Measurements from ENCODE around the gene GALNT18.

GALNT18 gene

GRCh38 chr11:11612439-11612838 is 9.4 kb downstream of the GALNT18 start:
- no peaks in the 10 kb centered on the region for H3K9me3 Mint-ChIP-seq
- H3K27me3 Mint-ChIP-seq: peaks cover 22% of the 10 kb centered on the region
- H3K4me3 Mint-ChIP-seq: no peak overlapping the region
- no peaks in the 10 kb centered on the region for H3K36me3 Mint-ChIP-seq (ENCODE audit: low read depth)
- H3K4me1 Mint-ChIP-seq (ENCODE audit: low read depth): no peaks in the 10 kb centered on the region
- no peak for DNase-seq
- no peak overlapping the region for H3K27ac Mint-ChIP-seq

- no peaks in the 10 kb centered on the region for H3K4me1 Mint-ChIP-seq (ENCODE audit: low read depth)
- H3K9me3 Mint-ChIP-seq: no peaks in the 10 kb centered on the region
- H3K27ac Mint-ChIP-seq: no peak overlapping the region
- peaks cover 20% of the 10 kb centered on the region for H3K27me3 Mint-ChIP-seq
- H3K36me3 Mint-ChIP-seq (ENCODE audit: low read depth): no peaks in the 10 kb centered on the region
- no peak for DNase-seq
- no peak overlapping the region for H3K4me3 Mint-ChIP-seq
These were observed 10.4 kb downstream of the GALNT18 start for GRCh38 chr11:11611381-11611780.

- Mint-ChIP-seq H3K4me1 (ENCODE audit: low read depth) (no peaks in the 10 kb centered on the region), H3K9me3 (no peaks in the 10 kb centered on the region), H3K27ac (no peak overlapping the region), H3K4me3 (no peak overlapping the region), H3K36me3 (ENCODE audit: low read depth) (no peaks in the 10 kb centered on the region), H3K27me3 (peaks cover 28% of the 10 kb centered on the region)
- DNase-seq: no peak
These were observed 13.0 kb downstream of the GALNT18 start for GRCh38 chr11:11608783-11609232.

GRCh38 chr11:11607772-11608171 is 14.0 kb downstream of the GALNT18 start:
- Mint-ChIP-seq H3K4me1 (ENCODE audit: low read depth) (no peaks in the 10 kb centered on the region), H3K36me3 (ENCODE audit: low read depth) (no peaks in the 10 kb centered on the region), H3K27me3 (peaks cover 26% of the 10 kb centered on the region), H3K9me3 (no peaks in the 10 kb centered on the region), H3K4me3 (no peak overlapping the region), H3K27ac (no peak overlapping the region)
- DNase-seq: no peak

GRCh38 chr11:11605821-11606450 is 15.9 kb downstream of the GALNT18 start:
- Mint-ChIP-seq H3K36me3 (ENCODE audit: low read depth) (no peaks in the 10 kb centered on the region), H3K27me3 (peaks cover 33% of the 10 kb centered on the region), H3K27ac (no peak overlapping the region), H3K4me1 (ENCODE audit: low read depth) (no peaks in the 10 kb centered on the region), H3K4me3 (no peak overlapping the region), H3K9me3 (no peaks in the 10 kb centered on the region)
- no peak for DNase-seq

- no peaks in the 10 kb centered on the region for H3K4me1 Mint-ChIP-seq (ENCODE audit: low read depth)
- no peaks in the 10 kb centered on the region for H3K36me3 Mint-ChIP-seq (ENCODE audit: low read depth)
- peaks cover 33% of the 10 kb centered on the region for H3K27me3 Mint-ChIP-seq
- H3K27ac Mint-ChIP-seq: no peak overlapping the region
- no peak overlapping the region for H3K4me3 Mint-ChIP-seq
- no peaks in the 10 kb centered on the region for H3K9me3 Mint-ChIP-seq
- no peak for DNase-seq
These were observed 16.6 kb downstream of the GALNT18 start for GRCh38 chr11:11605181-11605580.

- no peak for DNase-seq
- Mint-ChIP-seq H3K4me1 (ENCODE audit: low read depth) (no peaks in the 10 kb centered on the region), H3K36me3 (ENCODE audit: low read depth) (no peaks in the 10 kb centered on the region), H3K4me3 (no peak overlapping the region), H3K27me3 (peaks cover 33% of the 10 kb centered on the region), H3K9me3 (no peaks in the 10 kb centered on the region), H3K27ac (no peak overlapping the region)
These were observed 17.3 kb downstream of the GALNT18 start for GRCh38 chr11:11604370-11604990.

GRCh38 chr11:11602011-11602410 is 19.8 kb downstream of the GALNT18 start:
- no peak for DNase-seq
- Mint-ChIP-seq H3K27ac (no peak overlapping the region), H3K27me3 (peaks cover 33% of the 10 kb centered on the region), H3K4me3 (no peak overlapping the region), H3K36me3 (ENCODE audit: low read depth) (no peaks in the 10 kb centered on the region), H3K9me3 (no peaks in the 10 kb centered on the region), H3K4me1 (ENCODE audit: low read depth) (no peaks in the 10 kb centered on the region)

GRCh38 chr11:11600288-11600687 is 21.5 kb downstream of the GALNT18 start:
- no peaks in the 10 kb centered on the region for H3K36me3 Mint-ChIP-seq (ENCODE audit: low read depth)
- H3K4me3 Mint-ChIP-seq: no peak overlapping the region
- H3K27ac Mint-ChIP-seq: no peak overlapping the region
- peaks cover 25% of the 10 kb centered on the region for H3K27me3 Mint-ChIP-seq
- H3K9me3 Mint-ChIP-seq: no peaks in the 10 kb centered on the region
- H3K4me1 Mint-ChIP-seq (ENCODE audit: low read depth): no peaks in the 10 kb centered on the region
- no peak for DNase-seq

GRCh38 chr11:11598243-11598642 is 23.6 kb downstream of the GALNT18 start:
- H3K4me1 Mint-ChIP-seq (ENCODE audit: low read depth): no peaks in the 10 kb centered on the region
- no peaks in the 10 kb centered on the region for H3K36me3 Mint-ChIP-seq (ENCODE audit: low read depth)
- no peak for DNase-seq
- H3K27ac Mint-ChIP-seq: no peak overlapping the region
- H3K9me3 Mint-ChIP-seq: no peaks in the 10 kb centered on the region
- no peak overlapping the region for H3K4me3 Mint-ChIP-seq
- H3K27me3 Mint-ChIP-seq: peaks cover 15% of the 10 kb centered on the region

GRCh38 chr11:11594162-11594561 is 27.6 kb downstream of the GALNT18 start:
- H3K4me3 Mint-ChIP-seq: no peak overlapping the region
- H3K4me1 Mint-ChIP-seq (ENCODE audit: low read depth): no peaks in the 10 kb centered on the region
- no peak overlapping the region for H3K27ac Mint-ChIP-seq
- no peak for DNase-seq
- H3K27me3 Mint-ChIP-seq: no peaks in the 10 kb centered on the region
- H3K9me3 Mint-ChIP-seq: no peaks in the 10 kb centered on the region
- H3K36me3 Mint-ChIP-seq (ENCODE audit: low read depth): no peaks in the 10 kb centered on the region

- no peak for DNase-seq
- Mint-ChIP-seq H3K36me3 (ENCODE audit: low read depth) (no peaks in the 10 kb centered on the region), H3K27ac (no peak overlapping the region), H3K27me3 (no peaks in the 10 kb centered on the region), H3K4me1 (ENCODE audit: low read depth) (no peaks in the 10 kb centered on the region), H3K9me3 (no peaks in the 10 kb centered on the region), H3K4me3 (no peak overlapping the region)
These were observed 29.6 kb downstream of the GALNT18 start for GRCh38 chr11:11592146-11592684.

GRCh38 chr11:11589437-11589836 is 32.4 kb downstream of the GALNT18 start:
- no peak overlapping the region for H3K4me3 Mint-ChIP-seq
- no peaks in the 10 kb centered on the region for H3K27me3 Mint-ChIP-seq
- H3K36me3 Mint-ChIP-seq (ENCODE audit: low read depth): no peaks in the 10 kb centered on the region
- H3K9me3 Mint-ChIP-seq: no peaks in the 10 kb centered on the region
- H3K27ac Mint-ChIP-seq: no peak overlapping the region
- no peaks in the 10 kb centered on the region for H3K4me1 Mint-ChIP-seq (ENCODE audit: low read depth)
- no peak for DNase-seq

- Mint-ChIP-seq H3K4me3 (no peak overlapping the region), H3K9me3 (no peaks in the 10 kb centered on the region), H3K36me3 (ENCODE audit: low read depth) (no peaks in the 10 kb centered on the region), H3K27me3 (no peaks in the 10 kb centered on the region), H3K27ac (no peak overlapping the region), H3K4me1 (ENCODE audit: low read depth) (no peaks in the 10 kb centered on the region)
- no peak for DNase-seq
These were observed 32.9 kb downstream of the GALNT18 start for GRCh38 chr11:11588891-11589290.

- no peaks in the 10 kb centered on the region for H3K9me3 Mint-ChIP-seq
- no peak overlapping the region for H3K27ac Mint-ChIP-seq
These were observed 33.6 kb downstream of the GALNT18 start for GRCh38 chr11:11588243-11588642.

More at GRCh38 chr11:11588243-11588642, 33.6 kb downstream of the GALNT18 start:
- no peak for DNase-seq
- Mint-ChIP-seq H3K36me3 (ENCODE audit: low read depth) (no peaks in the 10 kb centered on the region), H3K27me3 (peaks cover 2% of the 10 kb centered on the region), H3K4me3 (no peak overlapping the region), H3K4me1 (ENCODE audit: low read depth) (no peaks in the 10 kb centered on the region)
